NCI-H2227 (cell line): ENCODE data around the gene CRLF1.
"Not testable (repeated sequence)": the region's sequence is repeated elsewhere in the genome, so short reads cannot be mapped to it uniquely, and the experiment has no call there.

Source experiments
- DNase-seq: peaks from one replicate; lab custom pipeline; 2025; ENCODE audit not compliant: unreplicated experiment; lab: John Stamatoyannopoulos, UW

The CRLF1 gene

GRCh38 chr19:18593367-18594095 lies 13.1 kb downstream of the CRLF1 start:
- no peak for DNase-seq

GRCh38 chr19:18592732-18593131 lies 13.9 kb downstream of the CRLF1 start:
- not testable (repeated sequence) for DNase-seq

- DNase-seq, result no peak
Observed at GRCh38 chr19:18591735-18592385, 14.7 kb downstream of the CRLF1 start.

- peak; percentile 93 for DNase-seq
Observed at GRCh38 chr19:18590273-18591272, 16.0 kb downstream of the CRLF1 start.

GRCh38 chr19:18589380-18590272 lies 17.0 kb downstream of the CRLF1 start:
- peak; percentile 84 for DNase-seq

GRCh38 chr19:18588611-18589379 lies 17.8 kb downstream of the CRLF1 start, which contains the start of gene REX1BD:
REX1BD (plus strand) TSS chr19:18588798; CDS start chr19:18588802, 4 bp downstream.
- DNase-seq, result peak; percentile 87

GRCh38 chr19:18587962-18588610 lies 18.5 kb downstream of the CRLF1 start:
- no peak for DNase-seq

GRCh38 chr19:18587561-18587960 lies 19.0 kb downstream of the CRLF1 start:
- no peak for DNase-seq

- no peak for DNase-seq
Observed at GRCh38 chr19:18586306-18586705, 20.3 kb downstream of the CRLF1 start.

GRCh38 chr19:18580311-18580710 lies 26.3 kb downstream of the CRLF1 start:
- DNase-seq, result no peak

GRCh38 chr19:18577365-18577914 lies 29.2 kb downstream of the CRLF1 start:
- no peak for DNase-seq

- DNase-seq, result no peak
Observed at GRCh38 chr19:18576383-18576782, 30.2 kb downstream of the CRLF1 start.

GRCh38 chr19:18574691-18575291 lies 31.8 kb downstream of the CRLF1 start:
- no peak for DNase-seq

- peak; percentile 98 for DNase-seq
Observed at GRCh38 chr19:18571564-18572344, 34.8 kb downstream of the CRLF1 start, which contains the start of gene UBA52. UBA52 (plus strand) TSS chr19:18571857; CDS start chr19:18573301, 1,444 bp downstream.

- DNase-seq, result no peak
Observed at GRCh38 chr19:18568367-18568766, 38.2 kb downstream of the CRLF1 start.

- no peak for DNase-seq
Observed at GRCh38 chr19:18566953-18567352, 39.6 kb downstream of the CRLF1 start.

- no peak for DNase-seq
Observed at GRCh38 chr19:18562086-18562485, 44.5 kb downstream of the CRLF1 start.
